ENCODE data around the gene PLXNA4. TPM values are rescaled to one million over a fixed set of nuclear protein-coding genes. Genes with fewer than 3 reads are reported as not detected.

Gene PLXNA4
- total RNA-seq, 4 donors from 2014 or later: 1.1 to 2.8 (median 1.4) TPM

DNA sequence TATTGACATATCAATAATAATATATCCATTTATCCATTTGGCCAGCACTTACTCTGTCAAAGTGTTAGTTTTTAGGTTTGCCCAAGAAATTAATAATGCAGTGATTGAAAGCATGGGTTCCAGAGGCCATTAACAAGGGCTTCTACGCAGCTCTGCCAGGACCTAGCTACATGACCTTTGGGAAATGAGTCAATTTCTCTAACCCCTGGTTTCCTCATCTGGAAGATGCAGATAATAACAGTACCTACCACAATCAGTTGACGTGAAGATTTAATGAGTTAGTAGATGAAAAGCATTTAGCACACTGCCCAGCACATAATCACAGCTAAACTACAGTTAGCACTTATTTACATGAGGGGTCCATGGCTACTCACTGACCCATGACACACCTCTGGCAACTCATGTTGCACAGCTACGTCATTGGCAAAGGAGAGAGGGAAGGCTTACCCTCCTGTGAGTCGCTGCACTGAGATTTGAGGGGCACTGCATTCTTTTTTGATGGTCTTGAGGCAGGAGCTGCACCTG, 263.7 kb downstream of the PLXNA4 start:
- H3K4me1 ChIP-seq: no peaks in the 10 kb centered on the region
- no peak overlapping the region for H3K27ac ChIP-seq
- H3K36me3 ChIP-seq: no peaks in the 10 kb centered on the region
- TF ChIP-seq EP300 (IDR thresholded peaks at IDR 0.05; ENCODE audit: low read depth) (no peak), POLR2AphosphoS5 (IDR thresholded peaks at IDR 0.05) (no peak), POLR2A (IDR thresholded peaks at IDR 0.05) (no peak)
- TF ChIP-seq, protein P1, sequence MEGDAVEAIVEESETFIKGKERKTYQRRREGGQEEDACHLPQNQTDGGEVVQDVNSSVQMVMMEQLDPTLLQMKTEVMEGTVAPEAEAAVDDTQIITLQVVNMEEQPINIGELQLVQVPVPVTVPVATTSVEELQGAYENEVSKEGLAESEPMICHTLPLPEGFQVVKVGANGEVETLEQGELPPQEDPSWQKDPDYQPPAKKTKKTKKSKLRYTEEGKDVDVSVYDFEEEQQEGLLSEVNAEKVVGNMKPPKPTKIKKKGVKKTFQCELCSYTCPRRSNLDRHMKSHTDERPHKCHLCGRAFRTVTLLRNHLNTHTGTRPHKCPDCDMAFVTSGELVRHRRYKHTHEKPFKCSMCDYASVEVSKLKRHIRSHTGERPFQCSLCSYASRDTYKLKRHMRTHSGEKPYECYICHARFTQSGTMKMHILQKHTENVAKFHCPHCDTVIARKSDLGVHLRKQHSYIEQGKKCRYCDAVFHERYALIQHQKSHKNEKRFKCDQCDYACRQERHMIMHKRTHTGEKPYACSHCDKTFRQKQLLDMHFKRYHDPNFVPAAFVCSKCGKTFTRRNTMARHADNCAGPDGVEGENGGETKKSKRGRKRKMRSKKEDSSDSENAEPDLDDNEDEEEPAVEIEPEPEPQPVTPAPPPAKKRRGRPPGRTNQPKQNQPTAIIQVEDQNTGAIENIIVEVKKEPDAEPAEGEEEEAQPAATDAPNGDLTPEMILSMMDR (IDR thresholded peaks at IDR 0.05): no peak
- peaks cover 9% of the 10 kb centered on the region for H3K27me3 ChIP-seq
- DNase-seq: no peak
- intact Hi-C loops (cut with DNase I; ENCODE audit: low total_unique reads) (no loop called here), in situ Hi-C loops (cut with MboI; ENCODE audit: low pct_ligation_motif_present in 1 of 4, low pct_unique_long_range_greater_than_20kb in 1 of 4, low sequenced_read_pairs in 3 of 4) (loop anchor here in 3 of 4 donors (5.0 to 10.0 kb wide), 3 partner anchors 260 to 272 kb away; partner anchors contain the start of gene PLXNA4 (in 1 of the 3))
- H3K9me3 ChIP-seq: no peaks in the 10 kb centered on the region
- 82 to 90% methylated on average over 2 to 4 of the region's 4 CpGs for WGBS, 2 donors (ENCODE audit: low coverage in 1 of 2)
- no peak overlapping the region for H3K4me3 ChIP-seq

DNA sequence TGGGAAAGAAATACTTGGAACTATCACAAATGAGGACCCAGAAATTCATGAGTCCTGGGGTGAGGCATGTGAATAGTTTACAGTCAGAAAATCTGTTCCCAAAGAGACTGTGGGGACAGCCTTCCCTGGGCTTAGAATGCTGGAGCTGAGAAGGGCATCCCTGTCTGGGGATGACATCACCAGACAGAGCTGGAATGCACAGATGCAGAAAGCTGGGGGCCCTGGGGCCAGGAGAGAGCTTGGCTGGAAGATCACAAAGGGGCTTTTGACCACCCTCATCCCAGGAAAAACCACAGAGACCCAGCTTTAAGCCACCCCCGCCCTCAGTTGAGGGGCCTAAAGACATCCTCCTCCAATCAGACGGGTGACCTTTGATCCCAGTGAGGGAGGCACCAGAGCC, 264.5 kb downstream of the PLXNA4 start:
- TF ChIP-seq POLR2A (IDR thresholded peaks at IDR 0.05): no peak
- no peak for TF ChIP-seq EP300 (IDR thresholded peaks at IDR 0.05; ENCODE audit: low read depth)
- TF ChIP-seq, protein P1 (IDR thresholded peaks at IDR 0.05): no peak
- no peak for DNase-seq
- no peak overlapping the region for H3K4me3 ChIP-seq
- H3K4me1 ChIP-seq: no peaks in the 10 kb centered on the region
- H3K27ac ChIP-seq: no peak overlapping the region
- H3K9me3 ChIP-seq: no peaks in the 10 kb centered on the region
- no peaks in the 10 kb centered on the region for H3K36me3 ChIP-seq
- in situ Hi-C loops (cut with MboI; ENCODE audit: low pct_ligation_motif_present in 1 of 4, low pct_unique_long_range_greater_than_20kb in 1 of 4, low sequenced_read_pairs in 3 of 4): loop anchor here in 3 of 4 donors (5.0 to 10.0 kb wide), 3 partner anchors 261 to 273 kb away; partner anchors contain the start of gene PLXNA4 (in 1 of the 3)
- H3K27me3 ChIP-seq: peaks cover 9% of the 10 kb centered on the region
- WGBS, 2 donors (ENCODE audit: low coverage in 1 of 2): 68 to 100% methylated on average over 1 to 2 of the region's 2 CpGs
- intact Hi-C loops (cut with DNase I; ENCODE audit: low total_unique reads): no loop called here

DNA sequence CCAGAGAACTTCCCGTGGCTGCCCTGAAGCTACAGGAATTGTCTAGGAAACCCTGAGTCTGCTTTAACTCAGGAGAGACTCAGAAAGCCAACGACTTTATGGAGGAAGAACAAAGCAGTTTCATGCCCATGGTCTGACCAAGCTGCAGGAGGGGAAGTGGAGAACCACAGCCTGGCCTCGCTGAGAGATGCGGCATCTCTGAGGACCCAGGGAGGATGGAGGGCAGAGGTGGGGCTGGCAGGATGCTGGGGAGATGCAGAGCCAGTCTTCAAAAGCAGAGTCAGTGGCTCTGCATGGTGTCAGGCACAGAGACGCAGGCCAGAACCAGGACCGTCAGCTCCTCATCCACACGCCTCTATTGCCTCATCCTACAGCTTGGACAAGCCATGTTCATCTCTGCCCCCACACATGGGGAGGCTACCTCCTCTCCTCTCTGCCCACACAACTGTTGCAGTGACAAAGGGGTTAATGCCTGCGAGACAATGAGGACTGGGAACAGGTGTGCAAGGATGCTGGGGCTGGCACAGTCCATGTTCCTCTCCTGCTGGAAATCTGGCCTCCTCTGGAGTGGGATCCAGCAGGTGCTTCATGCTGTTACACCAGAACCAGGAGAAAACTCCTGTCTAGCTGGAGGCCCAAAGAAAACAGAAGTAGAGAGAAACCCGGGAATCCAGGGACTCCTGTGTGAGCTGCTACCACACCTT, 267.0 kb downstream of the PLXNA4 start:
- no peak for DNase-seq
- intact Hi-C loops (cut with DNase I; ENCODE audit: low total_unique reads): no loop called here
- 32 to 64% methylated on average over 3 to 9 of the region's 9 CpGs for WGBS, 2 donors (ENCODE audit: low coverage in 1 of 2)
- Histone ChIP-seq H3K27me3 (peaks cover 9% of the 10 kb centered on the region), H3K27ac (no peak overlapping the region), H3K9me3 (no peaks in the 10 kb centered on the region), H3K4me1 (no peaks in the 10 kb centered on the region), H3K36me3 (no peaks in the 10 kb centered on the region), H3K4me3 (no peak overlapping the region)
- TF ChIP-seq POLR2AphosphoS5 (IDR thresholded peaks at IDR 0.05) (no peak), POLR2A (IDR thresholded peaks at IDR 0.05) (no peak), EP300 (IDR thresholded peaks at IDR 0.05; ENCODE audit: low read depth) (no peak)
- TF ChIP-seq, protein P1 (IDR thresholded peaks at IDR 0.05): no peak
- in situ Hi-C loops (cut with MboI; ENCODE audit: low pct_ligation_motif_present in 1 of 4, low pct_unique_long_range_greater_than_20kb in 1 of 4, low sequenced_read_pairs in 3 of 4): no loop called here

DNA sequence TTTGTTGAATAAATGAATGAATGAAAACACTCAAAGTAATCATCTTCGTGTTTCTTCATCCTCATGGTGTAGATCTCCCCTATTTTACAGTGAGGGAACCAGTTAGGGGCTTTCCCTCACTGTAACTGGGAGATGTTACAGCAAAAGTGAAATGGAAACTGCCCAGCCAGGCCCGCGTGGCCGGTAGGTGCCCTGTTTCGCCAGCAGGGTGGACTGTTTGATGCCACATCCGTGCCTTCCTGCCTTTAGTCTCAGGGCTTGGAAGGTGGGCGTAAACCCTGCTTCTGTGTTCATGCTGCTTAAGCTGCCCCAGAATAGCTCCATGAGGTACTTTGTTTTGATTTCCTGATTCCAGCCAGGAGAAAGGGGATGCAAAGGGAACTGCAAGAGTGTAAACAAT, 268.8 kb downstream of the PLXNA4 start:
- 40 to 68% methylated on average over 1 to 7 of the region's 7 CpGs for WGBS, 2 donors (ENCODE audit: low coverage in 1 of 2)
- Histone ChIP-seq H3K9me3 (no peaks in the 10 kb centered on the region), H3K4me1 (no peaks in the 10 kb centered on the region), H3K36me3 (no peaks in the 10 kb centered on the region), H3K27ac (no peak overlapping the region), H3K27me3 (peaks cover 9% of the 10 kb centered on the region), H3K4me3 (no peak overlapping the region)
- DNase-seq: no peak
- no peak for TF ChIP-seq POLR2AphosphoS5 (IDR thresholded peaks at IDR 0.05)
- TF ChIP-seq, protein P1 (IDR thresholded peaks at IDR 0.05): no peak
- no peak for TF ChIP-seq POLR2A (IDR thresholded peaks at IDR 0.05)
- no peak for TF ChIP-seq EP300 (IDR thresholded peaks at IDR 0.05; ENCODE audit: low read depth)
- intact Hi-C loops (cut with DNase I; ENCODE audit: low total_unique reads): no loop called here
- in situ Hi-C loops (cut with MboI; ENCODE audit: low pct_ligation_motif_present in 1 of 4, low pct_unique_long_range_greater_than_20kb in 1 of 4, low sequenced_read_pairs in 3 of 4): no loop called here
